H9 (cell line): ENCODE data around the gene SP3. TPM values are rescaled to one million over a fixed set of nuclear protein-coding genes. Genes with fewer than 3 reads are reported as not detected.

Source experiments
- DNase-seq: peaks from one replicate; pipeline ENCODE4 v3.0.0-alpha.2; 2017
- H2AFZ ChIP-seq: one replicate; pipeline ENCODE4 v1.6.1; 2013; ENCODE audit warnings: mild to moderate bottlenecking, low read length, control low read depth, moderate library complexity
- H2AK5ac ChIP-seq: 2 replicates; pipeline ENCODE4 v1.6.1; 2013; ENCODE audit warnings: low read length, control low read depth, mixed read lengths; ENCODE audit not compliant: insufficient read length
- H2BK120ac ChIP-seq: one replicate; pipeline ENCODE4 v1.6.1; 2013; ENCODE audit warnings: low read depth, mild to moderate bottlenecking, low read length, control low read depth, inconsistent platforms; ENCODE audit not compliant: poor library complexity, severe bottlenecking
- H2BK12ac ChIP-seq: 2 replicates; pipeline ENCODE4 v1.6.1; 2013; ENCODE audit warnings: low read length, control low read depth, mixed read lengths, low read depth; ENCODE audit not compliant: insufficient read length
- H2BK15ac ChIP-seq: 2 replicates; pipeline ENCODE4 v1.6.1; 2013; ENCODE audit warnings: low read depth, low read length, control low read depth
- H2BK20ac ChIP-seq: one replicate; pipeline ENCODE4 v1.6.1; 2013; ENCODE audit warnings: low read depth, mild to moderate bottlenecking, low read length, control low read depth, inconsistent platforms; ENCODE audit not compliant: poor library complexity, severe bottlenecking
- H2BK5ac ChIP-seq: 2 replicates; pipeline ENCODE4 v1.6.1; 2013; ENCODE audit warnings: low read length, control low read depth, mixed read lengths; ENCODE audit not compliant: insufficient read length
- H3K14ac ChIP-seq: 2 replicates; pipeline ENCODE4 v1.6.1; 2013; ENCODE audit warnings: low read length, control low read depth; ENCODE audit not compliant: insufficient read depth
- H3K18ac ChIP-seq: 2 replicates; pipeline ENCODE4 v1.6.1; 2013; ENCODE audit warnings: low read depth, mild to moderate bottlenecking, mixed read lengths, low read length, control low read depth; ENCODE audit not compliant: insufficient read length
- H3K23ac ChIP-seq: 2 replicates; pipeline ENCODE4 v1.6.1; 2013; ENCODE audit warnings: low read length, control low read depth, mixed read lengths, low read depth; ENCODE audit not compliant: insufficient read length
- H3K23me2 ChIP-seq: 2 replicates; pipeline ENCODE4 v1.6.1; 2013; ENCODE audit warnings: low read depth, mild to moderate bottlenecking, mixed read lengths, low read length, control low read depth; ENCODE audit not compliant: insufficient read length, poor library complexity, severe bottlenecking
- H3K27ac ChIP-seq: 2 replicates; pipeline ENCODE4 v1.5.1; 2013; ENCODE audit warnings: low read length, control low read depth, mixed read lengths, low read depth; ENCODE audit not compliant: insufficient read length
- H3K27me3 ChIP-seq: 2 replicates; pipeline ENCODE4 v1.6.1; 2013; ENCODE audit warnings: low read length, control low read depth, inconsistent platforms; ENCODE audit not compliant: insufficient read depth
- H3K4ac ChIP-seq: 2 replicates; pipeline ENCODE4 v1.6.1; 2013; ENCODE audit warnings: low read depth, mild to moderate bottlenecking, control low read depth, inconsistent platforms, low read length, moderate library complexity
- H3K4me1 ChIP-seq: 2 replicates; pipeline ENCODE4 v1.6.1; 2013; ENCODE audit warnings: low read length, control low read depth, inconsistent platforms; ENCODE audit not compliant: insufficient read depth
- H3K4me2 ChIP-seq: 2 replicates; pipeline ENCODE4 v1.6.1; 2013; ENCODE audit warnings: low read length, control low read depth, mixed read lengths; ENCODE audit not compliant: insufficient read length, insufficient read depth
- H3K56ac ChIP-seq: 2 replicates; pipeline ENCODE4 v1.6.1; 2013; ENCODE audit warnings: low read depth, mild to moderate bottlenecking, mixed read lengths, low read length, control low read depth; ENCODE audit not compliant: insufficient read length
- H3K79me1 ChIP-seq: 2 replicates; pipeline ENCODE4 v1.6.1; 2013; ENCODE audit warnings: low read depth, mild to moderate bottlenecking, moderate library complexity, low read length, control low read depth, inconsistent platforms; ENCODE audit not compliant: insufficient read depth, poor library complexity, severe bottlenecking
- H3K79me2 ChIP-seq: 2 replicates; pipeline ENCODE4 v1.6.1; 2013; ENCODE audit warnings: low read length, control low read depth, inconsistent platforms; ENCODE audit not compliant: insufficient read depth
- H3K9ac ChIP-seq: 2 replicates; pipeline ENCODE4 v1.6.1; 2013; ENCODE audit warnings: low read length, control low read depth, mixed read lengths; ENCODE audit not compliant: insufficient read length; ENCODE audit errors: extremely low read depth
- H3K9me3 ChIP-seq: one replicate; pipeline ENCODE4 v1.6.1; 2013; ENCODE audit warnings: low read depth, low read length, inconsistent platforms; ENCODE audit not compliant: control insufficient read depth
- H3T11ph ChIP-seq: one replicate; pipeline ENCODE4 v1.6.1; 2013; ENCODE audit warnings: mild to moderate bottlenecking, low read length, control low read depth, inconsistent platforms
- H4K20me1 ChIP-seq: one replicate; pipeline ENCODE4 v1.6.1; 2013; ENCODE audit not compliant: control insufficient read depth, insufficient read length, insufficient read depth
- H4K5ac ChIP-seq: 2 replicates; pipeline ENCODE4 v1.6.1; 2013; ENCODE audit warnings: low read depth, mild to moderate bottlenecking, mixed read lengths, low read length, control low read depth; ENCODE audit not compliant: insufficient read length
- H4K8ac ChIP-seq: replicated peaks from 2 replicates; pipeline ENCODE4 v1.6.1; 2013; ENCODE audit warnings: low read length, control low read depth, mixed read lengths, low read depth; ENCODE audit not compliant: insufficient read length
- H4K91ac ChIP-seq: 2 replicates; pipeline ENCODE4 v1.6.1; 2013; ENCODE audit warnings: low read depth, mild to moderate bottlenecking, moderate library complexity, mixed read lengths, low read length, control low read depth; ENCODE audit not compliant: insufficient read length
- H3K27ac Mint-ChIP-seq, 3 experiments: 2 replicates in 2 of 3; 3 replicates in 1 of 3; pipeline ENCODE4 v1.8.0; 2020 to 2021; ENCODE audit warnings: mixed read lengths in 3 of 3, mild to moderate bottlenecking in 1 of 3, moderate library complexity in 1 of 3
- H3K27me3 Mint-ChIP-seq: 2 replicates; pipeline ENCODE4 v1.8.0; 2021; ENCODE audit warnings: low read depth, mild to moderate bottlenecking, moderate library complexity, mixed read lengths
- H3K36me3 Mint-ChIP-seq, 3 experiments: 2 replicates in 2 of 3; 3 replicates in 1 of 3; pipeline ENCODE4 v1.8.0; 2020 to 2021; ENCODE audit warnings: low read depth in 3 of 3, mixed read lengths in 3 of 3; ENCODE audit not compliant: insufficient read depth in 1 of 3
- H3K4me1 Mint-ChIP-seq, 2 experiments: 2 replicates each; pipeline ENCODE4 v1.8.0; 2020; ENCODE audit warnings: mixed read lengths in 2 of 2
- H3K4me3 Mint-ChIP-seq, 2 experiments: 2 replicates in 1 of 2; 3 replicates in 1 of 2; pipeline ENCODE4 v1.8.0; 2020 to 2021; ENCODE audit warnings: mild to moderate bottlenecking in 2 of 2, mixed read lengths in 2 of 2, moderate library complexity in 1 of 2
- H3K9me3 Mint-ChIP-seq, 2 experiments: 2 replicates in 1 of 2; 3 replicates in 1 of 2; pipeline ENCODE4 v1.8.0; 2020; ENCODE audit warnings: mild to moderate bottlenecking in 2 of 2, mixed read lengths in 2 of 2, moderate library complexity in 1 of 2
- CTCF ChIP-seq: fragments of 200-600 bp; sonication (generic); conservative IDR thresholded peaks from 3 replicates; pipeline ENCODE4 v1.8.0; 2021; ENCODE audit warnings: antibody characterized with exemption, mild to moderate bottlenecking
- WGBS: extraction: QIAGEN DNeasy Blood & Tissue Kit; methylation state at CpG from one replicate; pipeline ENCODE4 v1.1.7; 2013; ENCODE audit warnings: missing lambda C conversion rate, low lambda C conversion rate, mixed read lengths; ENCODE audit not compliant: insufficient read length; ENCODE audit errors: extremely low coverage; 5-methylcytosine and 5-hydroxymethylcytosine counted together
- total RNA-seq: library from RNA; stranded (reverse); gene quantifications from 2 replicates; pipeline ENCODE4 v1.2.1, GENCODE V29; 2021

SP3 gene
- total RNA-seq, 1 experiment from 2014 or later = 86.3 TPM

- Histone ChIP-seq H3K4ac (no peak overlapping the region), H2BK20ac (no peak overlapping the region), H3T11ph (no peak overlapping the region), H3K14ac (no peak overlapping the region), H3K4me2 (no peak overlapping the region), H3K56ac (no peak overlapping the region), H3K27me3 (no peaks in the 10 kb centered on the region), H3K9ac (no peak overlapping the region), H3K79me1 (no peaks in the 10 kb centered on the region), H3K4me1 (peaks cover 4% of the 10 kb centered on the region; the same call in 1 of the 2 replicates), H3K9me3 (no peaks in the 10 kb centered on the region), H4K91ac (no peak overlapping the region), H2AFZ (no peak overlapping the region), H3K23me2 (no peaks in the 10 kb centered on the region), H2BK5ac (no peak overlapping the region), H4K8ac (no peak overlapping the region), H2AK5ac (no peak overlapping the region), H2BK15ac (no peak overlapping the region), H3K18ac (no peak overlapping the region), H3K79me2 (no peaks in the 10 kb centered on the region), H4K20me1 (no peaks in the 10 kb centered on the region), H2BK12ac (no peak overlapping the region), H4K5ac (no peak overlapping the region), H2BK120ac (no peak overlapping the region), H3K23ac (no peak overlapping the region), H3K27ac (no peak overlapping the region)
- no peak for TF ChIP-seq CTCF
- H3K4me1 Mint-ChIP-seq = peaks cover 11 to 16% of the 10 kb centered on the region in 2 experiments
- no peaks in the 10 kb centered on the region; a peak in 1 of 7 replicates for H3K36me3 Mint-ChIP-seq
- peak overlapping the region in 1 of 3 experiments; percentile 2; a peak in 1 of 7 replicates for H3K27ac Mint-ChIP-seq
- H3K4me3 Mint-ChIP-seq = no peak overlapping the region
- DNase-seq = no peak
- whole genome bisulfite sequencing = no CpG with 5 or more reads among the region's 3 CpGs
- peaks cover 1% of the 10 kb centered on the region; the same call in 1 of the 2 replicates for H3K27me3 Mint-ChIP-seq
- no peaks in the 10 kb centered on the region for H3K9me3 Mint-ChIP-seq
Observed at GRCh38 chr2:173979751-173980351, 14.7 kb upstream of the SP3 start.
